ENCODE results near the gene ATP8A2. TPM values are rescaled to one million over a fixed set of nuclear protein-coding genes. Genes with fewer than 3 reads are reported as not detected.

The ATP8A2 gene
- total and polyA plus RNA-seq, 2 of the 8 experiments (the other 6 are each of a cell fraction or from before 2014, with no cell fraction given), result 2.4 to 8.3 TPM

DNA sequence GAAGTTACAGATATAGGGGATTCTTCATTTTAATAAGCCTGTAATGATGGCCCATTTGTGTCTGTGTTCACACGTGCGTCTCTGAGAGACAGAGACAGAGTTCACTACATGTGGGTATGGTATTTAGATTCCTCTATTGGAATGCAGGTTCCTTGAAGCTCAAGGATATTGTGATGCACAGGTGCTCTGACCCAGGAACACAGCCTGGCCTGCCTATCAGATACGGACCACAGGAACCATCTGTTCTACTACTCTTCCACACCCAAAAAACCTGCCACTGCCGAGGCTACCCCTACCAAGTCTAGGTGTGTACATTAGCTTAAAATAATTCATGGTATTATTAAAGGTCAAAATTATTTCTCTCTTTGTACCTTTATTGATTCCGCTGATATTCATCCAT, 289.2 kb downstream of the ATP8A2 start:
- H2BK12ac ChIP-seq (ENCODE audit: low read depth, low read length), result no peak overlapping the region
- no peak overlapping the region for H3K14ac ChIP-seq (ENCODE audit: insufficient read length)
- H2AFZ ChIP-seq (ENCODE audit: low read length), result no peak overlapping the region
- H3K79me2 ChIP-seq (ENCODE audit: control insufficient read depth in 1 of 2, insufficient read depth in 2 of 2, low read length in 2 of 2), result no peaks in the 10 kb centered on the region
- ChIA-PET CTCF (ENCODE audit: partially characterized antibody) (interaction anchor here (0.8 to 2.3 kb wide), 4 partner anchors 10 to 86 kb away, joined by 3 to 6 read pairs (median 4); no protein-coding TSS in a partner anchor), POLR2A (ENCODE audit: partially characterized antibody) (interaction anchor here (0.6 kb wide), 1 partner anchor 272 kb away, joined by 3 read pairs; no protein-coding TSS in a partner anchor)
- H3K9ac ChIP-seq (replicated peaks in 1 of 4; ENCODE audit: extremely low read depth in 1 of 4, low read depth in 3 of 4, low read length in 3 of 4), result no peak overlapping the region
- no peak overlapping the region for H3K4me2 ChIP-seq (ENCODE audit: insufficient read depth in 1 of 2, low read depth in 2 of 2, low read length in 2 of 2)
- H3K79me1 ChIP-seq (ENCODE audit: low read depth, low read length), result no peaks in the 10 kb centered on the region
- H3K4me1 ChIP-seq (replicated peaks in 1 of 4; ENCODE audit: control insufficient read depth in 3 of 4, insufficient read depth in 4 of 4, low read length in 3 of 4), result peaks cover 0 to 5% (median 0%) of the 10 kb centered on the region in 4 experiments; a peak in 1 of 7 replicates
- H3K36me3 ChIP-seq (ENCODE audit: control insufficient read depth in 2 of 4, insufficient read depth in 4 of 4, low read length in 3 of 4), result no peaks in the 10 kb centered on the region
- no peak overlapping the region for H2BK5ac ChIP-seq (ENCODE audit: low read depth, low read length)
- no peak overlapping the region for H3K4ac ChIP-seq (replicated peaks; ENCODE audit: insufficient read length, low read depth, low read length)
- H3K18ac ChIP-seq (ENCODE audit: extremely low read depth, low read length), result no peak overlapping the region
- WGBS, 2 experiments (ENCODE audit: extremely low coverage in 1 of 2, insufficient coverage in 1 of 2, insufficient read length in 1 of 2, insufficient replicate concordance in 2 of 2, low coverage in 1 of 2, low lambda C conversion rate in 2 of 2, missing lambda C conversion rate in 1 of 2), result 79% methylated on average over 5 of the region's 5 CpGs; no CpG with 5 or more reads in 1 of the 2 experiments
- H3K56ac ChIP-seq (replicated peaks; ENCODE audit: insufficient read length, low read depth, low read length), result no peak overlapping the region
- H2AK5ac ChIP-seq (ENCODE audit: low read depth, low read length), result no peak overlapping the region
- H3K27me3 ChIP-seq (replicated peaks in 1 of 4; ENCODE audit: control insufficient read depth in 3 of 4, extremely low read depth in 1 of 4, insufficient read depth in 3 of 4, low read length in 3 of 4), result no peaks in the 10 kb centered on the region
- DNase-seq (ENCODE audit: low read depth in 1 of 2, low spot score in 2 of 2), result no peak
- H3K23ac ChIP-seq (ENCODE audit: insufficient read length), result no peak overlapping the region
- no peak overlapping the region for H3K4me3 ChIP-seq (ENCODE audit: extremely low read depth in 1 of 4, insufficient read depth in 2 of 4, low read depth in 3 of 4, low read length in 4 of 4)
- H2BK20ac ChIP-seq (ENCODE audit: low read length), result 0 out of 2 replicates have a peak overlapping the region, but pooled peaks have one; percentile 13
- H4K91ac ChIP-seq (replicated peaks; ENCODE audit: insufficient read length, low read length), result no peak overlapping the region
- H3K9me3 ChIP-seq (ENCODE audit: insufficient read depth in 2 of 2, low read depth in 1 of 2, low read length in 1 of 2), result no peaks in the 10 kb centered on the region
- H2BK15ac ChIP-seq (ENCODE audit: low read length), result no peak overlapping the region
- no peak overlapping the region for H4K5ac ChIP-seq (ENCODE audit: insufficient read length, low read depth, low read length)
- no peaks in the 10 kb centered on the region for H3K23me2 ChIP-seq (ENCODE audit: low read depth, low read length)
- H4K8ac ChIP-seq (ENCODE audit: extremely low read depth, insufficient read depth, low read length), result no peak overlapping the region
- no peak overlapping the region for H2BK120ac ChIP-seq (replicated peaks; ENCODE audit: low read depth, low read length)
- H3K27ac ChIP-seq (ENCODE audit: low read depth, low read length), result no peak overlapping the region
- no peak for TF ChIP-seq TCF12 (IDR thresholded peaks at IDR 0.05; ENCODE audit: low read depth, low read length)
- no peak for TF ChIP-seq SRF (IDR thresholded peaks at IDR 0.05; ENCODE audit: low read depth, low read length)
- TF ChIP-seq SUZ12 (IDR thresholded peaks at IDR 0.05; ENCODE audit: low read length), result no peak
- TF ChIP-seq CREB1 (IDR thresholded peaks at IDR 0.05), result no peak
- TF ChIP-seq KDM5A (IDR thresholded peaks at IDR 0.05; ENCODE audit: low read length), result no peak
- no peak for TF ChIP-seq RFX5 (IDR thresholded peaks at IDR 0.05; ENCODE audit: borderline replicate concordance, low read depth, low read length)
- no peak for FAIRE-seq
- H4K20me1 ChIP-seq (replicated peaks in 1 of 2; ENCODE audit: control insufficient read depth in 1 of 2, insufficient read depth in 2 of 2, low read length in 2 of 2), result peaks cover 0 to 2% of the 10 kb centered on the region in 2 experiments

All from H1 (cell line).